NCI-H748 (cell line): ENCODE results near the gene RPS16.

ENCODE experiments used
- DNase-seq: peaks from one replicate; lab custom pipeline; 2025; ENCODE audit not compliant: unreplicated experiment; lab: John Stamatoyannopoulos, UW

Gene RPS16

DNA sequence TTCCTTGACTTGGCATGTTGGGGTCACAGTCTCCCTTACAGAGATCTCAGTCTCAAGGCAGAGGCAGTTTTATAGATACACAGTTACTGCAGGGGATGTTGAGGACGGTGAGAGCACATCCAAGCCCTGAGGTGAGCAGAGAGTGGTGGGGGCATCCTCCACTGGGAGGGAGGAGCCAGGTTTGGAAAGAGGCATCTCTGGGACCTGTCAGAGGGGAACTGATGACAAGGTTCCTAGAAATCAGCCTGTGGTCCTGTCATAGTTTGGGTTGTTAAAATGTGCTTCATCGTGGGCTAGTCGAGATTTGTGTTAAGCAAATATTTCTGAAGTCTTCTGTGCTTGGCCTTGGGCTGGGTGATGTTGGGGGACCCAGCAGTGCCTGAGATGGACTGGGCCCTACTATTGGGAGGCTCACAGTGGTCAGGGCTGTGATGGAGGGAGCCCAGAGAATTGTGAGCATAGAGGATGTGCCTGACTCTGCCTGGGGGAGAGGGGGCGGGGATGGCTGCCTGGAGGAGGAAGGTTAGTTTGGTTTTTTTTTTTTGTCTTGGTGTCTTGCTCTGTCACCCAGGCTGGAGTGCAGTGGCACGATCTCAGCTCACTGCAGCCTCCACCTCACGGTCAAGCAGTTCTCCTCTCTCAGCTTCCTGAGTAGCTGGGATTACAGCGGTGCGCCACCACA is 13.5 kb upstream of the RPS16 start:
- DNase-seq, result no peak

DNA sequence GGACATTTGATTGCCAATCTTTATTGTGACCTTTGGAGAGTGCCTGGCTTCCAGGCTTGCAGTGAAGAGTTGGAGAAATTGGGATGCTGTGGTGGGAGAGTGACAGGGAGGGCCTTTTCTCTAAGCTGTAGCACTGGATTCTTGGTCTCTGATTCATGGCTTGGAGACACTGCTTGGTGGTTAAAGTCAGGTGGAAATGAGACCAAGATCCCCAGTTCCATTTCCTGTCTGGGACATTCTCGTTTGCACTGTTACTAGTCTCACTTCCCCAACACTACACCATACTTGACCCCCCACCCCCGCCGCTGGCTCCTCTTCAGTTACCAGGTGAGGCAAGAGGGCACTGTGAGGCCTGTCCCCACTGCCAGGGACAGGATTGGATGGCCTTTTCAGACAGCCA is 12.5 kb upstream of the RPS16 start:
- no peak for DNase-seq

DNA sequence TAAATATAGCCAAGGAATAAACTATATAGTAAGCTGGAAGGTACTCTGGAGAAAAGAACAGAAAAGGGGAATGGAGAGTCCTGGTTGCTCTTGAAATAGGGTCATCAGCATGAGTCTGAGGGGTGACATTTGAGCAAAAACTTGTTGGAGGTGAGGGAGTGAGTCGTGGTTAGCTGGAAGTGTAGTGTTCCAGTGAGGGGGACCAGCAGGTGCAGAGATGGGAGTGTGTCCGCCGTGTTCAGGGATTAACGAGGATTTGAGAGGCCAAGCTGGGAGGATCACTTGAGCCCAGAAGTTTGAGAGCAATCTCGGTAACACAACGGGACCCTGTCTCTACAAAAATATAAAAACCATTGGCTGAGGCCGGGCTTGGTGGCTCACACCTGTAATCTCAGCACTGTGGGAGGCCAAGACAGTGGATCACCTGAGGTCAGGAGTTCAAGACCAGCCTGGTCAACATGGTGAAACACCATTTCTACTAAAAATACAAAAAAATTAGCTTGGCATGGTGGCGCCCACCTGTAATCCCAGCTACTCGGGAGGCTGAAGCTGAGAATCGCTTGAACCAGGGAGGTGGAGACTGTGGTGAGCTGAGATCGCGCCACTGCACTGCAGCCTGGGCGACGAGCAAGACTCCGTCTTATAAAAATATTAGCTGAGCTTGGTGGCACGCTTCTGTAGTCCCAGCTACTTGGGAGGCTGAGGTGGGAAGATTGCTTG is 10.8 kb upstream of the RPS16 start:
- DNase-seq, result no peak

DNA sequence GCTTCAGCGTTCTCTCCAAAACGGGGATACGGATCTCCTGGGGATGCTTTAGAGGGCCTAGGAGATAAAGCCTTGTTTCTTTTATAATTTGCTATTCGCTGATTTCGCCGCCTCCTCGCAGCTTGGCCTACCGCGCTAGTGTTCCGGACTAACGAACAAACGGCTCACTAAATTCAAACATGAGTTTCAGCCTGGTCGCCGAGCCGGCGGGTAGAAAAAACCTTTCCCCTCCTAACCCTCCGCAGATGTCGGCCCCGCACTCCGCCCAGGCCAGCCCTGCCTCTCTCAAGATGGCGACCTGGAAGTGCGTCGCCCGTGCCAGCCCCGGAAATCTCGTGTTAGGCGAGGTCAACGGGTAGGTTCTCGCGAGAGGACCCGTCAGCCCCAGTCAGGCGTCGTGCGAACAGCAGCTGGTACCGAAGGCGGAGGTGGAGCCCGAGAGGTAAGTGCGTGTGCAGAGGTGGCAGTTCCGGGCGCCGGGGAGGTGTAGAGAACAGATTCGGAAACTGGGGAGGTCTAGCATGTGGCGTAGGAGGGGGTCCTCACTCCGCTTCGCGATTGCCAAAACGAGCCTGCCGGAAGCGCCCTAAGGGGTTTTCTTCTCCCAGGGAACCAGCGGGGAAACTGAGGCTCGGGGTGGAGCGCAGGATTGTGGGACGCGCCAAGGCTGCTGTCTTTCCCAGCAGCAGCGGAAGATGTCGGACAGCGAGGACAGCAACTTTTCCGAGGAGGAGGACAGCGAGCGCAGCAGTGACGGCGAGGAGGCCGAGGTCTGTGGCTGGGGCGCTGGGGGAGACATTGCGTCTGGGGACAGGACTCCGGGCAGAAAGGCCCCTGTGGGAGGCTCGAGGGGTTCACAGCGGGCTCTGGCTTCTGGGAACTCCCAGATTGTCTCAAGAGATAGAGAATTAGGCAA is 9.7 kb upstream of the RPS16 start, which contains the start of gene SUPT5H:
Gene SUPT5H, plus strand, starts transcription at position 387 of the 916 bp plus-strand sequence. Its CDS starts 309 bp downstream, at position 696.
- DNase-seq, result peak; percentile 99

DNA sequence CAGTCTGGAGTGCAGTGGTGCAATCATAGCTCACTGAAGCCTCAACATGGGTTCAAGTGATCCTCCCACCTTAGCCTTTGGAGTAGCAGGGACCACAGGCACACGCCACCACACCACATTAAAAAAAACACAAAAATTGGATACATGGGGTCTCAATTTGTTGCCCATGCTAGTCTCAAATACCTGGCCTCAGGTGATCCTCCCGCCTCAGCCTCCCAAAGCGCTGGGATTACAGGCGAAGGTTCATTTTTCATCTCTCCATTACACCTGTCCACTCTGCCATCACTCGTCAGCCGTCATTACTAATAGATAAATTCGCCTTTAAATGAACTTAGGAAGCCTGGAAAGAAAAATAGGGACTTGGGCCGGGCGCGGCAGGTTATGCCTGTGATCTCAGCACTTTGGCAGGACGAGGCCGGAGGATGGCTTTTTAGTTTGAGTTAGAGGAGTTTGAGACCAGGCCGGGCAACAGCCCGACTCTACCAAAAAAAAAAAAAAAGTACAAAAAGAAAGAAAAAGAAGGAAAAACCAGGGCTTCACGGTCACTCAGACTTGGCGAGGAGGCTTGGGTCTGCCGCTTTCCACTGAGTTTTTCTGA is 8.9 kb upstream of the RPS16 start:
- DNase-seq, result peak; percentile 45

DNA sequence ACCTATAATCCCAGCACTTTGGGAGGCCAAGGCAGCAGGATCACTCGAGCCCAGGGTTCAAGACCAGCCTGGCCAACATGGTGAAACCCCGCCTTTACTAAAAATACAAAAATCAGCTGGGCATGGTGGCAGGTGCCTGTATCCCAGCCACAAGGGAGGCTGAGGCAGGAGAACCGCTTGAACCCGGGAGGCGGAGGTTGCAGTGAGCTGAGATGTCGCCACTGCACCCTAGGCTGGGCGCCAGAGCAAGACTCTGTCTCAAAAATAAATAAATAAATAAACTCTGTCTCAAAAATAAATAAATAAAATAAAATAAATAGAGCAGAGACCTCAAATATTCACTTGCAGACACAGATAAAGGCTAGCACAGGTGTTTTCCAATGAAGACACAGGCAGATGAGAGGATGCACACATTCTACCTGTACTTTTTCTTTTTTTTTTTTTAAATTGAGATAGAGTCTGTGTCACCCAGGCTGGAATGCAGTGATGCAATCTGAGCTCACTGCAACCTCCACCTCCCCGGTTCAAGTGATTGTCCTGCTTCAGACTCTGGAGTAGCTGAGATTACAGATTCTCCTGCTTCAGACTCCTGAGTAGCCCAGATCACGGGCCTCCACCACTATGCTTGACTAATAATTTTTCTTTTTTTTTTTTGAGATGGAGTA is 2.7 kb upstream of the RPS16 start:
- no peak for DNase-seq

DNA sequence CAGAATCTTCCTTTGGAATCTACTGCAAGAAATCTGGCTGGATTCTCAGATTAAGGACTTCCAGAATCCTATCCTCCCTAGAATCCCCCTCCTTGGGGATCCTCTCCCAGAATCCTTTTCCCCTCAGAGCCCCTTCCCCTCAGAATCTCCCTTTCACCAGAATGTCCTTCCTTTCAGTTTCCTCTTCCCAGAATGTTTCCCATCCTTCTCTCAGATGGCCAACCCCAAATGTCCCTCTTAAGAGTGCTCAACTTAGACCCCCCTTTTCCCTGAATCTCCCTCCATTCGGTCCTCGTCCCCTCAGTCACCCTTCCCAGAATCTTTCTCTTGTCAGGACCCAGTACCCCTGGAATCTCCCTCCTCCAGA is 584 bp upstream of the RPS16 start:
- no peak for DNase-seq

DNA sequence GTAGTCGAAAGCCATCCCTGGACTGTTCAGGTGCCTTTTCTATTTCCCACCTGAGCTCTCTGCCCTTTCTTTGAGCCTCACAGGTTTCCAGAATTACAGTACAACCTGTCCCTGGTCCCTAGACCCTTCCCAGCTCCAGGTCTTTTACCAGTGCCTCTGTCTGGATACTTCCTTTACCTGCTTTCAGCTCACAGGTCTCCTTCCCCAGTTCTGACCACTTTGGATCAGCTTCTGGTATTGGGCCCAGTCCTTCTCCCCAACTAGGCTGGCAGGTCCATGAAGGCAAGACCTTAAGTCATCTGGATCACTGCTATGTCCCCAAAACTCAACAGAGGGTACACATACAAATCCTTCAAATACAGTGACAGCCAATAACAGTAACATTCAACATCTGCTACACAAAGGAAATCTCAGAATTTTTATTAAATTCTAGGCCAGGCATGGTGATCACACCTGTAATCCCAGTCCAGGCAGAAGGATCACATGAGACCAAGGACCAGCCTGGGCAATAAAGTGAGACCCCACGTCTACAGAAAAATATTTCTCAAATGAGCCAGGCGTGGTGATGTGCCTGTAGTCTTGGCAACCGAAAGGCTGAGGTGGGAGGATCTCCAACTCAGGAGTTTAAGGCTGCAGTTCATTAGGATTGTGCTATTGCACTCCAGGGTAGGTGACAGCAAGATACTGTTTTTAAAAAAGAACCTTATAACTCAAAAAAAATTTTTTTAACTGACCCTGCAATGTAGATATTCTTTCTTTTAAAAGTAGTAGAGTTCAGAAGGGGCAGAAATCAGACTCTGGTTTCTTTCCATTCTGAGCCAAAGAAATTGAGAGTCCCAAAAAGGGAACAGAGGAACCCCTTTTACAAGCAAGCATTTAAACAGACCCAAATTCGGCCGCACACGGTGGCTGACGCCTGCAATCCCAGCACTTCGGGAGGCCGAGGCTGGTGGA is 1.3 kb downstream of the RPS16 start:
- no peak for DNase-seq

DNA sequence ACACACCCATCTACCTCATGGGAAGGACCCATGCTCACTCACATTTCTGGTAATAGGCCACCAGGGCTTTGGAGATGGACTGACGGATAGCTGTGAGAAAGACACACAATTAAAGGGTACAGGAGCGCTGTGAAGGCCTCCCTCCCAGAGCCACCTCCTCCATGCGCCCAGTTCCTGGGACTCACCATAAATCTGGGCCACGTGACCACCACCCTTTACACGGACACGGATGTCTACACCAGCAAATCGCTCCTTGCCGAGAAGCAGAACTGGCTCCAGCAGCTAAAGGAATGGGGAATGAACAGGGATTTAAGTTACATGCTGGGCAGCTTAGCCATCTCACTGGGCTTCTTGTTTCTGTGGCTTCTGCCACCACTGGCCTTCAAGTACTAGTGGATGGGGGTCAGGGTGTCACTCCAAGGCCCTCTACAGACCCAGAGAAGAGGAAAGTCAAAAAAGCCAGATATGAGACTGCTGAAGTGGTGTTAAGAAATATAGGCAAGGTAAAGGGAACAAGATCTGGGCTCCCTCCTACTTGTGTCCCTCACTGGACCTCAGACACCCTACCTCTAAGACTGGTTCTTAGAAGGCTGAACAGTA is 2.2 kb downstream of the RPS16 start:
- DNase-seq, result no peak

DNA sequence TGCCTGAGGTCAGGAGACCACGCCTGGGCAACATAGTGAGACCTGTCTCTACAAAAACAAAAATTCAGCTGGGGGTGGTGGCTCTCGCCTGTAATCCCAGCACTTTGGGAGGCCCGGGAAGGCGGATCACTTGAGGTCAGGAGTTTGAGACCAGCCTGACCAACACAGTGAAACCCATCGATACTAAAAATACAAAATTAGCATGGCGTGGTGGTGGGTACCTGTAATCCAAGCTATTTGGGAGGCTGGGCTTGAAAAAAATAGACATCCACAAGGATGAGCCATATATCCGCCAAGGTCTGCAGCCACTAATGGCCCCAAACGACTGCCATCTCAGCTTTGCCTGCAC is 3.1 kb downstream of the RPS16 start:
- DNase-seq, result no peak

DNA sequence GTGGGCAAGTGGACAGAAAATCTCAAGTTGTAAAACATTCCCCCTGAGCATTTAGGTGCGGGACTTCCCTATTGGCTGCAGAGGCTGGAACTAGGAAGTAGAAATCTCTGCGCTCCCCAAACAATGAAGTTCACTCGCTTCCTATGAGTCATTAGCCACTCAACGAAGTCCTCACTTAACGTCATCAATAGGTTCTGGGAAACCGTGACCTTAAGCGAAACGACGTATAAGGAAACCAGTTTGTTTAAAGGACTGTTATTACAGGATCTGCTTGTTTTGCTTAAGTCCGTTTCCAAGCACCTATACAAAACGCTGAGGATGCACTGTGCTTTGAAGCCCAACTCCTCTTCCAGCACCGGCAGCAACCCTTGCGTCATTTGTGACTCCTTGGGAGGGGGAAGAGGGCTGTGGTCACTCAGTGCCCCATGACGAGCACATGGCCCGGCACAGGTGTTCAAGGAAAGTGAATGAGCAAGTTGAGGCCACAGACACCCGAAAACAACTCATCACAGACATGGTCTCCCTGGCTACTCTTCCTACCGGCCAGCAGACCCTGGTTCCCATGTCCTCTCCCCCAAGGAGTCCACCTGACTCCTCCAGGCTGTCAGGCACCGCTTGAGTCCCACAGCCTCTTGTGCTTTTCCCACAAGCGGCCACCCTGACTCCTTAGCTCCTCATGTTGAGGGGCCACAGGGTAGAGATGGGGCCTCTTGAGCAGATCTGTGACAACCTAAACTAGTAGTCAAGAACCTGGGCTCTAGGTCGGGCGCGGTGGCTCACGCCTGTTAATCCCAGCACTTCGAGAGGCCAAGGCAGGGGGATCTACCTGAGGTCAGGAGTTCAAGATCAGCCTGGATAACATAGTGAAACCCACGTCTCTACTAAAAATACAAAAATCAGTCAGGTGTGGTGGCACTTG is 4.8 kb downstream of the RPS16 start:
- peak; percentile 18 for DNase-seq

DNA sequence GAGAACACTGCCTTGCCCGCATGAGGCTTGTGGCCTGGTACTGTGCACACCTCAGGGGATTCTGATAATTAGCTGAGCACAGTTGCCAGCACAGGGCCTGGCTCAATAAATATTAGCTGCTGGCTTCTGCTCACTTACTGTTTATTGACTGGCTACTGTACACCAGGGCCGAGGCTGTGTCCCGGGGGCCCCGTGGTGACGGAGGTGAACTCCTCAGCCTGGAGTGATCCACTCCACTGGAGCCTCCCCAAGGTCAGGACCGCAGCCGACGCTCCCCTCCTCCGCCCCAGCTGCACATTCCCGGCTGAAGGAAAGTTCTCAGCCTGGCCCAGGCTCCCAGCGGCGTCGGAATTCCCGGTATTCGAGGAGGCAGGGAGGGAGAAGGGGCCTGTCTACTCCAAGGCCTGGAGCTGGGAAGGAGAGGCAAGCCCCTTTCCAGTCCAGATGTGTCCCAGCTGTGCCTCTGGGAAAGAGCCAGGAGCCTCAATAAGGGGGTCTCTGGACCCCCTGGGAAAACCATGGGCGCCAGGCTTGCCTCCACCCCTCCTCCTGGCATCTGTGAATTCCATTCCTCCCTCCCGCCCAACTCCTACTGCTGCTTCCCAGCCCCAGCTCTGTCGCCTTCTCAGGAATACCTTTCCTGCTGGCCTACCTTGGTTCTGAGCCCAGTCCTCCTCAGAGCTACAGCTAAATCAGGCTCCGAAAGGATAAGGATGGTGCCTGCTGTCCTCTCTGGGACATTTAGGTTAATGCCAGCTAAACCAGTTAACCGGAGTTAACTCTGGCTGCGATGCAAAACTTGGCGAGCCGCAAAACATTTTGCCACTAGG is 7.3 kb downstream of the RPS16 start:
- no peak for DNase-seq

DNA sequence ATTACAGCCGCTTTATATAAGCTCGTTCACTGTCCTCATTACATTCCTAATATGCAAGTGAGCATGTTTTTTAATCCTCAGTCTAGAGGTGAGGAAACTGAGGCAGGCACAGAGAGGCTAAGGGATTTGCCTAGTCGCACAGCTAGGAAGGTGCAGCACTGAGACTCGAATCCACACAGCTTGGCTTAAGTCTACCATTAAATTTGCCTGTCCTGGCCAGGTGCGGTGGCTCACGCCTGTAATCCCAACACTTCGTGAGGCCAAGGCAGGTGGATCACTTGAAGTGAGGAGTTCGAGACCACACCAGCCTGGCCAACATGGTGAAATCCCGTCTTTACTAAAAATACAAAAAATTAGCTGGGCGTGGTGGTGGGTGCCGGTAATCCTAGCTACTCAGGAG is 8.0 kb downstream of the RPS16 start:
- no peak for DNase-seq

DNA sequence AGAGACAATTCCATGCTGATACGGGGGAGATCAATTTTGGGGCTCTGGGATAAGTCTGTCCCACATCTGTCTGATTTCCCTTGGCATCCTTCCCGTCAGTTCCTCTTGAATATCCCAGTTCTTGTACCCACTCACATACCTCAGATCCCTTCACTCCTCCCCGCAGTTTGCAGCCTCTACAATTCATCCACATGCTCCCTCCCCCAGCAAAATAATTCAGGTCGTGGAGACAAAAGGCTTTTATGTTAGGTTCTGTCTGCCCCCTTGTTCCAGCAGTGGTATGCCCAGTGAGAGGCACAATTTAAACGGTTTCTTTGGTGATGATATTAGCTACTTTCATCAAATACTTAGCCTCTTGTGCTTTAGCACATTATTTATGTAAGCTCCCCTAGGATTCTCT is 9.6 kb downstream of the RPS16 start:
- no peak for DNase-seq

DNA sequence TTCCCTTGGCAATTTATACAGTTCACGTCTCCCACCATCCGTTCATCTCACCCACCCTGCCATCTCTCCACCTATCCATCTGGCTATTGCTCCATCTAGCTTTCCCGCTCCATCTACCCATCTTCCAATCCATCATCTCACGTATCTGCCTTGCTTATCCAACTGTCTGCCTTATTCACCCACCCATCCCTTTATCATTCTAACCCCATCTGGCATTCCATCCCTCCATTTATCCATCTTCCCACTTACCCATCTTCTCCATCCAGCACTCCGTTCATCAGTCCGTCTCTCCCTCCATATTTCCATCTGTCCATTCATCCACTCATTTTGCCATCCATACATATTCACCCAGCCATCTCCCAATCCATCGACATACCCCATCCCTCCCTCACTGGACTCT is 10.0 kb downstream of the RPS16 start:
- no peak for DNase-seq

DNA sequence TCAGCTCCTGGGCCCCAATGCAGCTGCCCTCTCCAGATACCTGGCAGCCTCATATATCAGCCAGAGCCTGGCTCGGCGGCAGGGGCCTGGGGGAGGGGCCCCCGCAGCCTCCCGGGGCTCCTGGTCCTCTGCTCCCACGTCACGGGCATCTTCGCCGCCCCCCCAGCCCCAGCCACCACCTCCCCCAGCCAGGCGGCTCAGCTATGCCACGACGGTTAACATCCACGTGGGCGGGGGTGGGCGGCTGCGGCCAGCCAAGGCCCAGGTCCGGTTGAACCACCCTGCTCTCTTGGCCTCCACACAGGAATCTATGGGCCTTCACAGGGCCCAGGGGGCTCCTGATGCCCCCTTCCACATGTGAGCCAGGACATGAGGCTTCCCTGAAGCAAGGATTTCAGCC is 10.8 kb downstream of the RPS16 start:
- DNase-seq, result no peak

DNA sequence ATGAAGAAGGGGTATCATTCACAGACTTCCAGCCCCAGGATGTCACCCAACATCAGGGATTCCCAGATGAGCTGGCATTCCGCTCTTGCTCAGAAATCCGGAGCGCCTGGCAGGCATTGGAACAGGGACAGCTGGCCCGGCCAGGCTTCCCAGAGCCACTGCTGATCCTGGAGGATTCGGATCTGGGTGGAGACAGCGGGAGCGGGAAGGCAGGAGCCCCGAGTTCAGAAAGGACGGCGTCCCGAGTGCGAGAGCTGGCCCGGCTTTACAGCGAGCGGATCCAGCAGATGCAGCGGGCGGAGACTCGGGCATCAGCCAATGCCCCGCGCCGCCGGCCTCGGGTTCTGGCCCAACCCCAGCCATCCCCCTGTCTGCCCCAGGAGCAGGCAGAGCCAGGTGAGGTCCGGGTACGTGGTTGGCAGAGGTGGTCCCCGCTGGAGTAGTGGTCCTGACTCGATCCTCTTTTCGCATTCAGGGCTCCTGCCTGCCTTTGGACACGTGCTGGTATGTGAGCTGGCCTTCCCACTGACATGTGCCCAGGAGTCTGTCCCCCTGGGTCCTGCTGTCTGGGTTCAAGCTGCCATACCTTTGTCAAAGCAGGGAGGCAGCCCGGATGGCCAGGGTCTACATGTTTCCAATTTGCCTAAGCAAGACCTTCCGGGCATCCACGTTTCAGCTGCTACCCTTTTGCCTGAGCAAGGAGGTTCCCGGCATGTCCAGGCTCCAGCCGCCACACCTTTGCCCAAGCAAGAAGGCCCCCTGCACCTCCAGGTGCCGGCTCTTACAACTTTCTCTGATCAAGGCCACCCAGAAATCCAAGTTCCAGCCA is 12.3 kb downstream of the RPS16 start:
- DNase-seq, result no peak
